ENCODE measurements around the gene BRD9.
"Not testable (repeated sequence)": the region's sequence is repeated elsewhere in the genome, so short reads cannot be mapped to it uniquely, and the experiment has no call there.

The BRD9 gene

DNA sequence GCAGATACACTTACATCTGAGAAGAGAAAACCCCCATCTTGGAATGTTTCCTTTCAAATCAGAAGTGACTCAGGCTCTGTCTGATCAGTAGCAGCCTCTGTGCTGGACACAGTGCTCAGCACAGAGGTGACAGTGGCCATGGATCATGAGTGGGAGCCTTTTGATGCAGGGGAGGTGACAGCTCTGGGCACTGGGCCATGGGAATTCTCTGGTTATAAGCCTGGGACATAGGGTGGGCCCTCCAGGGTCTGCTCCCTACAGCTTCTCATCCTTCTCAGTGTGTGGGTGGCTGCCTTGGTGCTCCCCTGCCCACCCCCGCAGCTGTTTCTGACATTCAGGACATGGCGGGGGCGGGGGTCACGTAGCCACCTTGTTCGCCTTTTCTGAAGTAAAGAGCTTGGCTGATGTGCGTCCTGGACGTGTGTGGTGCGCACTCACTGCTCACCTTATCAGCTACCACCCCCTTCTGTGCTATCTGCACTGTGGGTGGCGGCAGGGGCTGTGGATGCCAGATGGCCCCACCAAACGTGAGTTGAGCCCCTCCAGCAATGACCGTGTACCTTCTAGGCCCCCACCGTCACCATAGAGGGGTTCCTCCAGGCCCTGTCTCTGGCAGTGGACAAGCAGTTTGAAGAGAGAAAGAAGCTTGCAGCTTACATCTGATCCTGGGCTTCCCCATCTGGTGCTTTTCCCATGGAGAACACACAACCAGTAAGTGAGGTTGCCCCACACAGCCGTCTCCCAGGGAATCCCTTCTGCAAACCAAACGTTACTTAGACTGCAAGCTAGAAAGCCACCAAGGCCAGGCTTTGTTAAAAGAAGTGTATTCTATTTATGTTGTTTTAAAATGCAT is 24.1 kb upstream of the BRD9 start:
- Histone ChIP-seq H3K4me3 (ENCODE audit: low read depth in 1 of 2, low read length in 1 of 2) (no peak overlapping the region), H3K4me1 (ENCODE audit: control insufficient read depth in 1 of 2, insufficient read depth in 1 of 2, low read depth in 1 of 2, low read length in 1 of 2) (no peaks in the 10 kb centered on the region), H3K36me3 (peaks cover 41% of the 10 kb centered on the region), H3K9me3 (no peaks in the 10 kb centered on the region), H3K27me3 (no peaks in the 10 kb centered on the region), H3K27ac (no peak overlapping the region)
- TF ChIP-seq CTCF (IDR thresholded peaks at IDR 0.05), result no peak

DNA sequence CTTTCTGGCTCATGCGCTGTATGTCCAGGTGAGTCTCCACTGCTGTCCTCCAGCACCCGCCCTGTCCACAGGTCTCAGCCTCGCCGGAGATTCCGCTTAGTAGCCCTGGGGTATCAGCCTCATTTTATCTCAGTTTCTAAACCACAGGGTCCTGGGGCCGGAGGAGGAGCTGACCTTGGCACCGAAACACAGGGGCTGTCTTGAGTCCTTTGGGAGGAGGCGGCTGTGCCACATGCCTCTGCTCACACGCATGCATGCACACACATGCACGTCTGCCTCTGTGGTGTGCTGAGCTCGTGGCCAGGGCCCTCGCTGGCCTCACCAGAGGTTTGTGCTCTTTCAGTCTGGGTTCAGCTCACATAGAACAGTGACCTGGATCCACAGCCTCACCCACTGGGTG is 23.3 kb upstream of the BRD9 start:
- H3K36me3 ChIP-seq, result peaks cover 41% of the 10 kb centered on the region
- H3K27ac ChIP-seq, result no peak overlapping the region
- H3K9me3 ChIP-seq, result no peaks in the 10 kb centered on the region
- TF ChIP-seq CTCF (IDR thresholded peaks at IDR 0.05), result no peak
- H3K4me3 ChIP-seq (ENCODE audit: low read depth in 1 of 2, low read length in 1 of 2), result no peak overlapping the region
- no peaks in the 10 kb centered on the region for H3K4me1 ChIP-seq (ENCODE audit: control insufficient read depth in 1 of 2, insufficient read depth in 1 of 2, low read depth in 1 of 2, low read length in 1 of 2)
- no peaks in the 10 kb centered on the region for H3K27me3 ChIP-seq

GRCh38 chr5:915346-915745 is 22.7 kb upstream of the BRD9 start:
- H3K27ac ChIP-seq; H3K4me1 ChIP-seq (ENCODE audit: control insufficient read depth in 1 of 2, insufficient read depth in 1 of 2, low read depth in 1 of 2, low read length in 1 of 2); H3K27me3 ChIP-seq; H3K4me3 ChIP-seq (ENCODE audit: low read depth in 1 of 2, low read length in 1 of 2); H3K9me3 ChIP-seq: not testable (repeated sequence)
- peaks cover 41% of the 10 kb centered on the region for H3K36me3 ChIP-seq

- Histone ChIP-seq H3K27me3 (no peaks in the 10 kb centered on the region), H3K36me3 (peaks cover 43% of the 10 kb centered on the region), H3K27ac (no peak overlapping the region), H3K4me3 (ENCODE audit: low read depth in 1 of 2, low read length in 1 of 2) (no peak overlapping the region), H3K9me3 (no peaks in the 10 kb centered on the region), H3K4me1 (ENCODE audit: control insufficient read depth in 1 of 2, insufficient read depth in 1 of 2, low read depth in 1 of 2, low read length in 1 of 2) (no peaks in the 10 kb centered on the region)
- no peak for TF ChIP-seq CTCF (IDR thresholded peaks at IDR 0.05)
Measured at GRCh38 chr5:914612-915011, 22.0 kb upstream of the BRD9 start.

- H3K9me3 ChIP-seq, result no peaks in the 10 kb centered on the region
- H3K27ac ChIP-seq, result no peak overlapping the region
- no peak for TF ChIP-seq CTCF (IDR thresholded peaks at IDR 0.05)
- H3K36me3 ChIP-seq, result peaks cover 47% of the 10 kb centered on the region
- H3K4me1 ChIP-seq (ENCODE audit: control insufficient read depth in 1 of 2, insufficient read depth in 1 of 2, low read depth in 1 of 2, low read length in 1 of 2), result no peaks in the 10 kb centered on the region
- H3K27me3 ChIP-seq, result no peaks in the 10 kb centered on the region
- no peak overlapping the region for H3K4me3 ChIP-seq (ENCODE audit: low read depth in 1 of 2, low read length in 1 of 2)
Measured at GRCh38 chr5:914174-914573, 21.6 kb upstream of the BRD9 start.

- Histone ChIP-seq H3K4me3 (ENCODE audit: low read depth in 1 of 2, low read length in 1 of 2) (no peak overlapping the region), H3K36me3 (peaks cover 59% of the 10 kb centered on the region), H3K27me3 (no peaks in the 10 kb centered on the region), H3K9me3 (no peaks in the 10 kb centered on the region), H3K4me1 (ENCODE audit: control insufficient read depth in 1 of 2, insufficient read depth in 1 of 2, low read depth in 1 of 2, low read length in 1 of 2) (no peaks in the 10 kb centered on the region), H3K27ac (no peak overlapping the region)
- TF ChIP-seq CTCF (IDR thresholded peaks at IDR 0.05), result no peak
Measured at GRCh38 chr5:912280-913091, 19.9 kb upstream of the BRD9 start.
